DND-41 (cell line): ENCODE data around the gene NKAIN2.

Source experiments
- EZH2 ChIP-seq: IDR thresholded peaks from 3 replicates; pipeline ENCODE4 v1.6.1; 2012; ENCODE audit warnings: borderline replicate concordance, low read depth, mild to moderate bottlenecking, moderate library complexity, low read length, inconsistent platforms; ENCODE audit not compliant: severe bottlenecking
- TF ChIP-seq, protein P1 (sequence below): IDR thresholded peaks from 2 replicates; pipeline ENCODE4 v1.5.1; 2012; ENCODE audit warnings: borderline replicate concordance, low read length, moderate library complexity, mild to moderate bottlenecking; ENCODE audit not compliant: poor library complexity, severe bottlenecking; ENCODE audit errors: extremely low read depth

DNA sequence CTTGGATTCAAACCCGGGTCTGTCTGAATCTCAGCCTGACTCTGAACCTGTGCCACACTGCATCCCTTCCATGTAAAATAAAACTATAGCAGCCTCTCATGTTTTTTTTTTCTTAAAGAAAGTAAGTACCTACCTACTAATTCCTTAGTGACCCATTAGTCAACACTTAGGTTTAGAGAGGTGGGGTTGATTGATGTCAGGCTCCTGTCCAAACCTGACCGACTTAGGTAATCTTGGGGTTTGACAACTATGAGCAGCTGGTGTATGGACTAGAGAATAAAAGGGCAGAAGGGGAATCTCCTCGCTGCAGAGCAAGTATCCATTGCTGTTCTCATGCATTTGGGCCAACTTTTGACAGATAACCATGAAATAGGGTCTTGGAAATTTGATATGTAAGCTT is 6.5 kb downstream of the NKAIN2 start:
- TF ChIP-seq, protein P1, sequence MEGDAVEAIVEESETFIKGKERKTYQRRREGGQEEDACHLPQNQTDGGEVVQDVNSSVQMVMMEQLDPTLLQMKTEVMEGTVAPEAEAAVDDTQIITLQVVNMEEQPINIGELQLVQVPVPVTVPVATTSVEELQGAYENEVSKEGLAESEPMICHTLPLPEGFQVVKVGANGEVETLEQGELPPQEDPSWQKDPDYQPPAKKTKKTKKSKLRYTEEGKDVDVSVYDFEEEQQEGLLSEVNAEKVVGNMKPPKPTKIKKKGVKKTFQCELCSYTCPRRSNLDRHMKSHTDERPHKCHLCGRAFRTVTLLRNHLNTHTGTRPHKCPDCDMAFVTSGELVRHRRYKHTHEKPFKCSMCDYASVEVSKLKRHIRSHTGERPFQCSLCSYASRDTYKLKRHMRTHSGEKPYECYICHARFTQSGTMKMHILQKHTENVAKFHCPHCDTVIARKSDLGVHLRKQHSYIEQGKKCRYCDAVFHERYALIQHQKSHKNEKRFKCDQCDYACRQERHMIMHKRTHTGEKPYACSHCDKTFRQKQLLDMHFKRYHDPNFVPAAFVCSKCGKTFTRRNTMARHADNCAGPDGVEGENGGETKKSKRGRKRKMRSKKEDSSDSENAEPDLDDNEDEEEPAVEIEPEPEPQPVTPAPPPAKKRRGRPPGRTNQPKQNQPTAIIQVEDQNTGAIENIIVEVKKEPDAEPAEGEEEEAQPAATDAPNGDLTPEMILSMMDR: no peak
- no peak for TF ChIP-seq EZH2
